HepG2 (cell line): ENCODE measurements around the gene DENND5B. TPM values are rescaled to one million over a fixed set of nuclear protein-coding genes. Genes with fewer than 3 reads are reported as not detected.

ENCODE experiments used
- CEBPG ChIP-seq: IDR thresholded peaks from 2 replicates; pipeline ENCODE4 v1.6.1; 2016
- CREM ChIP-seq, 2 experiments: sonication (generic) in 1 of 2; formaldehyde crosslinking in 1 of 2; IDR thresholded peaks; 2 replicates each; pipeline versions ENCODE4 v1.4.0 to v1.6.1; 2016 to 2020; ENCODE audit warnings: antibody characterized with exemption in 1 of 2, mild to moderate bottlenecking in 1 of 2, missing genetic modification reagents in 1 of 2
- EHMT2 ChIP-seq: fragments of 200-600 bp; sonication (generic); IDR thresholded peaks from 2 replicates; pipeline ENCODE4 v1.7.0; 2017; ENCODE audit warnings: antibody characterized with exemption, low read depth, low read length, borderline replicate concordance
- FOXK1 ChIP-seq: sonication (generic); formaldehyde crosslinking; IDR thresholded peaks from 2 replicates; pipeline ENCODE4 v1.4.0; 2020; ENCODE audit warnings: low read depth, missing genetic modification reagents, borderline replicate concordance
- HDAC1 ChIP-seq: sonication (generic); formaldehyde crosslinking; IDR thresholded peaks from 2 replicates; pipeline ENCODE4 v1.5.1; 2020; ENCODE audit warnings: mild to moderate bottlenecking, missing genetic modification reagents
- KDM4B ChIP-seq: sonication (generic); formaldehyde crosslinking; IDR thresholded peaks from 2 replicates; pipeline ENCODE4 v1.4.0; 2020; ENCODE audit warnings: missing genetic modification reagents
- LCORL ChIP-seq, 2 experiments: fragments of 450-650 bp in 1 of 2; sonication (generic) in 1 of 2; formaldehyde crosslinking in 1 of 2; IDR thresholded peaks; 2 replicates each; pipeline versions ENCODE4 v1.5.0 to v1.6.1; 2017 to 2020; ENCODE audit warnings: antibody characterized with exemption in 1 of 2, missing genetic modification reagents in 1 of 2
- MAFF ChIP-seq: IDR thresholded peaks from 2 replicates; pipeline ENCODE4 v1.6.1; 2011; ENCODE audit warnings: low read depth, low read length, improper control_type of control experiment
- MATR3 ChIP-seq: sonication (generic); formaldehyde crosslinking; IDR thresholded peaks from 2 replicates; pipeline ENCODE4 v1.4.0; 2020; ENCODE audit warnings: missing genetic modification reagents
- MLXIP ChIP-seq: sonication (generic); formaldehyde crosslinking; IDR thresholded peaks from 2 replicates; pipeline ENCODE4 v1.9.0; 2021; ENCODE audit warnings: missing genetic modification reagents, borderline replicate concordance
- MTA3 ChIP-seq: sonication (generic); formaldehyde crosslinking; IDR thresholded peaks from 2 replicates; pipeline ENCODE4 v1.4.0; 2020; ENCODE audit warnings: missing genetic modification reagents
- NCOR1 ChIP-seq: fragments of 200-600 bp; sonication (generic); IDR thresholded peaks from 2 replicates; pipeline ENCODE4 v1.7.0; 2017; ENCODE audit warnings: antibody characterized with exemption, low read length, borderline replicate concordance
- NR2F2 ChIP-seq: IDR thresholded peaks from 2 replicates; pipeline ENCODE4 v1.6.1; 2012; ENCODE audit warnings: low read depth, inconsistent platforms, borderline replicate concordance
- PPARG ChIP-seq: conservative IDR thresholded peaks from 2 replicates; pipeline ENCODE4 v1.6.1; 2016; ENCODE audit warnings: missing biosample characterization, missing genetic modification reagents
- RAD21 ChIP-seq: fragments of 450-650 bp; formaldehyde crosslinking; IDR thresholded peaks from 2 replicates; pipeline ENCODE4 v1.5.0; 2020; ENCODE audit warnings: mild to moderate bottlenecking
- RBAK ChIP-seq: sonication (generic); formaldehyde crosslinking; IDR thresholded peaks from 2 replicates; pipeline ENCODE4 v1.5.1; 2020; ENCODE audit warnings: mild to moderate bottlenecking, missing genetic modification reagents
- ZBTB1 ChIP-seq: sonication (generic); formaldehyde crosslinking; IDR thresholded peaks from 2 replicates; pipeline ENCODE4 v1.4.0; 2020; ENCODE audit warnings: missing genetic modification reagents, borderline replicate concordance
- ZBTB3 ChIP-seq: sonication (generic); formaldehyde crosslinking; IDR thresholded peaks from 2 replicates; pipeline ENCODE4 v1.4.0; 2020; ENCODE audit warnings: low read depth, mild to moderate bottlenecking, moderate library complexity, missing genetic modification reagents, borderline replicate concordance
- ZBTB4 ChIP-seq: sonication (generic); formaldehyde crosslinking; IDR thresholded peaks from 2 replicates; pipeline ENCODE4 v1.4.0; 2020; ENCODE audit warnings: missing genetic modification reagents, mild to moderate bottlenecking, borderline replicate concordance
- ZBTB8A ChIP-seq: sonication (generic); formaldehyde crosslinking; IDR thresholded peaks from 2 replicates; pipeline ENCODE4 v1.4.0; 2020; ENCODE audit warnings: mild to moderate bottlenecking, low read depth, missing genetic modification reagents, borderline replicate concordance
- ZFX ChIP-seq: sonication (generic); formaldehyde crosslinking; IDR thresholded peaks from 2 replicates; pipeline ENCODE4 v1.4.0; 2020; ENCODE audit warnings: mild to moderate bottlenecking, low read depth, missing genetic modification reagents, moderate library complexity
- ZKSCAN1 ChIP-seq: fragments of 150-350 bp; IDR thresholded peaks from 2 replicates; pipeline ENCODE4 v1.6.1; 2014; ENCODE audit warnings: low read length
- ZNF234 ChIP-seq: sonication (generic); formaldehyde crosslinking; conservative IDR thresholded peaks from 2 replicates; pipeline ENCODE4 v1.5.1; 2020; ENCODE audit warnings: mild to moderate bottlenecking, missing genetic modification reagents
- ZNF564 ChIP-seq: sonication (generic); formaldehyde crosslinking; IDR thresholded peaks from 2 replicates; pipeline ENCODE4 v1.8.1; 2023; ENCODE audit warnings: mild to moderate bottlenecking, missing genetic modification reagents
- ZNF678 ChIP-seq: sonication (generic); formaldehyde crosslinking; IDR thresholded peaks from 2 replicates; pipeline ENCODE4 v1.4.0; 2020; ENCODE audit warnings: mild to moderate bottlenecking, missing genetic modification reagents
- ZNF883 ChIP-seq: sonication (generic); formaldehyde crosslinking; IDR thresholded peaks from 2 replicates; pipeline ENCODE4 v1.5.1; 2020; ENCODE audit warnings: mild to moderate bottlenecking, missing genetic modification reagents; ENCODE audit errors: not compliant biosample characterization
- ZSCAN9 ChIP-seq: IDR thresholded peaks from 2 replicates; pipeline ENCODE4 v1.6.1; 2016; ENCODE audit warnings: borderline replicate concordance
- polyA plus RNA-seq, 8 experiments: library from polyadenylated mRNA; depleted of rRNA in 3 of 8; stranded (reverse) in 7 of 8; unstranded in 1 of 8; fragments of >200 nt; fragmentation: Illumina TruSeq in 4 of 8; extraction: Trizol in 4 of 8; gene quantifications; 2 replicates each; pipeline versions ENCODE4 v1.2.1 to v1.2.3, GENCODE V29; 2011 to 2016; ENCODE audit warnings: low read depth in 4 of 8, missing spikeins in 1 of 8, mixed read lengths in 1 of 8; ENCODE audit not compliant: insufficient read depth in 1 of 8
- total RNA-seq, 5 experiments: library from RNA; depleted of rRNA; stranded (reverse); fragments of >200 nt; fragmentation: Illumina TruSeq; extraction: Trizol; gene quantifications; 2 replicates each; pipeline ENCODE4 v1.2.3, GENCODE V29; 2016; ENCODE audit warnings: low read depth in 1 of 5

Gene DENND5B
- total and polyA plus RNA-seq, 2 of the 13 experiments (the other 11 are each of a cell fraction or from before 2014, with no cell fraction given): 14.7 to 18.7 TPM

GRCh38 chr12:31591380-31591901 is 505 bp upstream of the DENND5B start (continued):
- TF ChIP-seq ZBTB1 (CRISPR knock-in tag) (no peak), RAD21 (CRISPR knock-in tag) (no peak), ZKSCAN1 (no peak), HDAC1 (CRISPR knock-in tag) (peak; percentile 16; the same call in 1 of the 2 replicates), ZSCAN9 (CRISPR knock-in tag) (no peak), ZBTB8A (CRISPR knock-in tag) (no peak), MLXIP (CRISPR knock-in tag) (no peak), CEBPG (CRISPR knock-in tag) (no peak), NR2F2 (no peak), EHMT2 (no peak), ZNF678 (CRISPR knock-in tag) (no peak), ZBTB4 (CRISPR knock-in tag) (no peak), ZNF234 (CRISPR knock-in tag) (no peak), ZNF564 (CRISPR knock-in tag) (0 out of 2 replicates have a peak, but pooled peaks have one; percentile 20), ZFX (CRISPR knock-in tag) (no peak), ZNF883 (CRISPR knock-in tag) (no peak), MTA3 (no peak), FOXK1 (CRISPR knock-in tag) (no peak), NCOR1 (no peak), ZBTB3 (CRISPR knock-in tag) (no peak), CREM (IDR thresholded peaks at IDR 0.05) (no peak), CREM (CRISPR knock-in tag; IDR thresholded peaks at IDR 0.05) (no peak), MATR3 (CRISPR knock-in tag) (no peak), KDM4B (CRISPR knock-in tag) (no peak), PPARG (CRISPR knock-in tag) (no peak), RBAK (CRISPR knock-in tag) (no peak), LCORL (IDR thresholded peaks at IDR 0.05) (no peak), LCORL (CRISPR knock-in tag; IDR thresholded peaks at IDR 0.05) (no peak), MAFF (no peak)
